SJSA1 (cell line): ENCODE results near the gene BAZ1B. TPM values are rescaled to one million over a fixed set of nuclear protein-coding genes. Genes with fewer than 3 reads are reported as not detected.
"Not testable (repeated sequence)": the region's sequence is repeated elsewhere in the genome, so short reads cannot be mapped to it uniquely, and the experiment has no call there.

ENCODE experiments used
- DNase-seq, 2 experiments: peaks; one replicate each; pipeline ENCODE4 v3.0.0-alpha.2; 2015 to 2020; ENCODE audit warnings: low spot score in 2 of 2, low read depth in 1 of 2
- H3K27ac ChIP-seq: fragments of 250-450 bp; sonication (Bioruptor Pico); 2 replicates; pipeline ENCODE4 v1.5.1; 2020; ENCODE audit warnings: mild to moderate bottlenecking, moderate library complexity
- H3K27me3 ChIP-seq: fragments of 250-450 bp; sonication (Bioruptor Pico); replicated peaks from 2 replicates; pipeline ENCODE4 v1.5.1; 2020; ENCODE audit warnings: mild to moderate bottlenecking, moderate library complexity
- H3K36me3 ChIP-seq: fragments of 250-450 bp; sonication (Bioruptor Pico); 2 replicates; pipeline ENCODE4 v1.5.1; 2020; ENCODE audit warnings: mild to moderate bottlenecking
- H3K4me1 ChIP-seq: fragments of 250-450 bp; sonication (Bioruptor Pico); replicated peaks from 2 replicates; pipeline ENCODE4 v1.6.1; 2021; ENCODE audit warnings: mild to moderate bottlenecking
- H3K4me3 ChIP-seq: fragments of 250-450 bp; sonication (Bioruptor Pico); 2 replicates; pipeline ENCODE4 v1.5.1; 2020; ENCODE audit warnings: mild to moderate bottlenecking
- H3K9me3 ChIP-seq: fragments of 250-450 bp; sonication (Bioruptor Pico); replicated peaks from 2 replicates; pipeline ENCODE4 v1.5.1; 2020; ENCODE audit warnings: mild to moderate bottlenecking
- total RNA-seq: library from RNA; depleted of rRNA; stranded (reverse); fragments of >200 nt; shearing (Covaris generic); gene quantifications from 2 replicates; pipeline ENCODE4 v1.2.3, GENCODE V29; 2014; rRNA removed

BAZ1B gene
- 78.9 and 86.5 TPM in 2 replicates for total RNA-seq

DNA sequence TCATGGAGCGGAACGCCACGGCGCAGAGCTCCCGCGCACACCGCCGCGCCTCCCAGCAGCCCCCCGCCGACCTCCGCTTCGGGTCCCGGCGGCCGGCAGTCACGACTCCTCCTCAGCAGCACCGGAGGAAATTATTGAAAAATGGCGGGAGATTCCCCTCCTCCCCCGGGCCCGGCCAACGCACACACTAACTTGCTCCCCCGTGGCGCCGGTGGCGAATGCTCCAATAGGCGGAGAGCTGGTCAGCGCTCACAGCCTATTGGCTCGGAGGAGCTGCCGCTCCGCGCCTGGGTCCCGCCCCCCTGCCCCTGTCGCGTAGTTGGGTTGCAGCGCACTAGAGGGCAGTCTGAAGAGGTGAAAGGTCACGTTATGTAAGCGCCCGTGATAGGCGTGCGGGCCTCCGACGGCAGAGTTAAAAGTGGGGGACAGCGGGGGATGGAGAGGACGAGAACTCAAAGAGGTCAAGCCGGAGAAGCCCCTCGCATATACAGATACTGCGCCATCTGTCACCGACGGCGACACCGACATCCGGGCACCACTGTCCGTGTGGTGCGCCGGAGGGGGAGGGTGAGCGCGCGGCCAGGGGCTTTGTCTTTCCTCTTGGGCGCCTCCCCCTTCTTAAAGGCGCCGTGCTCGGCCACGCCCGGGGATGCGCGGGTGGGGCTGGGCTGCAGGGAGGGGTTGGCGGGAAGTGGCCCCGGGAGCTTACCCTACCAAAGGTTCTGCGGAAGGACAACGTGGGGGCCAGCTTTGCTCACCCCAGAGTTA lies at the start of gene BAZ1B:
Gene BAZ1B, minus strand, starts transcription at position 189 of the 768 bp plus-strand sequence. CDS start 360 bp downstream, outside the sequence.
- peaks cover 28% of the 10 kb centered on the region for H3K4me1 ChIP-seq
- H3K27me3 ChIP-seq, result no peaks in the 10 kb centered on the region
- peaks cover 44% of the 10 kb centered on the region for H3K36me3 ChIP-seq
- no peaks in the 10 kb centered on the region; the same call in 1 of the 2 replicates for H3K9me3 ChIP-seq
- peak; percentile 98 to 100 for DNase-seq
- H3K27ac ChIP-seq, result peak within 1 kb of the TSS; percentile 95
- H3K4me3 ChIP-seq, result peak within 1 kb of the TSS; percentile 76

GRCh38 chr7:73570977-73571376 lies 48.9 kb upstream of the BAZ1B start:
- Histone ChIP-seq H3K4me1 (peaks cover 13% of the 10 kb centered on the region), H3K36me3 (peaks cover 74% of the 10 kb centered on the region), H3K9me3 (0 out of 2 replicates have a peak, but pooled peaks cover 2% of the 10 kb centered on the region), H3K27me3 (no peaks in the 10 kb centered on the region), H3K4me3 (no peak overlapping the region), H3K27ac (no peak overlapping the region)
- no peak for DNase-seq

DNA sequence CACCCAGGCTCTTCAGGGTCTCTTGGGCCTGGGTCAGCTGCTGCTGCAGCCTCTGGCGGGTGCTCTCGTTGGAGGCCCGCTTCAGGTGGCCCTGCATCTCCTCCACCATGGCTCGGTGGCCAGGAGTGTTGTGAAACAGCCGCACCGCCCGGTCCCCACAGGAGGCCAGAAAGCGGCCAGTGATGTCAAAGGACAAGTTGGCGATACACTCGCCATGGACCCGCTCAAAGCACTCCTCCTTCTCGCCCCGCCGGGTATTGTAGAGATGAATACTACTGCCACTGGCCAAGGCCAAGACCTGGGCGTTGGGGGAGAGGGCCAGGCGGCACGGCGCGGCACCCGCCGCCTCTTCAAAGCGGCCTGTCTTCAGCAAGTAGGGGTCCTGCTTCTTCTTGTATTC lies 48.4 kb upstream of the BAZ1B start:
- H3K27me3 ChIP-seq, result no peaks in the 10 kb centered on the region
- no peak overlapping the region for H3K4me3 ChIP-seq
- peaks cover 17% of the 10 kb centered on the region for H3K4me1 ChIP-seq
- H3K36me3 ChIP-seq, result peaks cover 69% of the 10 kb centered on the region
- 0 out of 2 replicates have a peak, but pooled peaks cover 2% of the 10 kb centered on the region for H3K9me3 ChIP-seq
- no peak for DNase-seq
- H3K27ac ChIP-seq, result no peak overlapping the region

GRCh38 chr7:73569042-73569608 lies 47.0 kb upstream of the BAZ1B start:
- Histone ChIP-seq H3K4me3 (no peak overlapping the region), H3K9me3 (0 out of 2 replicates have a peak, but pooled peaks cover 2% of the 10 kb centered on the region), H3K27ac (no peak overlapping the region), H3K36me3 (peaks cover 55% of the 10 kb centered on the region), H3K4me1 (peaks cover 23% of the 10 kb centered on the region), H3K27me3 (no peaks in the 10 kb centered on the region)
- no peak for DNase-seq

DNA sequence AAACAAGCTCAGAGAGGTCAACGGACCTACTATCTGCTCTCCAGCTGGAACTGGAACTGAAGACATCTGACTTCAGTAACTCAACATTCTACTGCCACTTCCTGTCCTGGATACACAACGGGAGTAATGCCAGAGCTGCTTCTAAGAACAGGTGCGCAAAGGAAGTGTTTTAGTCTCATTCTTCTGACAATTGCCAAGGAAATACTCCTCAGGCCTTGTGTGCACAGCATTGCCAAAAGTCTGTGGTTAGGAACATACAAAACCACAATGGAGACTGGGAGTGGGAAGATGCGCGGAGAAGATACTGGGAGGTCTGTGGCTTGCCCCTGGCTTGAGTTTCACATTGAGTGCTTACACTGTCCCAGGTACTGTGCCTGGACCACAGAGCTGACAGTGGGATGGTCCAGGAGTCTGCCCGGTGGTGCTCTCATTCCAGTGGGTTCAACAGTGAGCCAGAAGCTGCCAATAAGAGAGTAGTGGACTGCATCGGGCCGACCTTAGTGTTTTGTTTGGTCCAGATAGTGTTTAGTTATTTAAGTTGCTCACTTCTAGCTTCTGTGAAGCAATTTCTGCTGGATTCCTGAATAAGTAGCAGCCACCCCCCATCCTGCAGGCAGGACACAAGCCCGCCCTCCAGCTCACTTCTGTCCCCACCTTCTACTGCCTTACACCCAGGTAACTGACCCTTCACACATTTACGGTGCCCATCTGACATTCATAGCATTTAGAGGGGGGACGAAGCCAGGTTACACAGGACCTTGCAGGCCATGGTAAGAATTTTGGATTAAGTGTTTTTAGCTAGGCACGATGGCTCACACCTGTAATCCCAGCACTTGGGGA lies 46.0 kb upstream of the BAZ1B start:
- Histone ChIP-seq H3K27me3 (no peaks in the 10 kb centered on the region), H3K36me3 (peaks cover 45% of the 10 kb centered on the region), H3K4me1 (peaks cover 29% of the 10 kb centered on the region), H3K4me3 (no peak overlapping the region), H3K27ac (no peak overlapping the region), H3K9me3 (0 out of 2 replicates have a peak, but pooled peaks cover 2% of the 10 kb centered on the region)
- no peak for DNase-seq

GRCh38 chr7:73567140-73567539 lies 45.0 kb upstream of the BAZ1B start:
- H3K4me1 ChIP-seq, result peaks cover 29% of the 10 kb centered on the region
- no peak overlapping the region for H3K4me3 ChIP-seq
- H3K36me3 ChIP-seq, result peaks cover 36% of the 10 kb centered on the region
- no peak overlapping the region for H3K27ac ChIP-seq
- H3K27me3 ChIP-seq, result no peaks in the 10 kb centered on the region
- no peak for DNase-seq
- 0 out of 2 replicates have a peak, but pooled peaks cover 2% of the 10 kb centered on the region for H3K9me3 ChIP-seq

GRCh38 chr7:73566431-73566830 lies 44.3 kb upstream of the BAZ1B start:
- not testable (repeated sequence) for H3K4me3 ChIP-seq, H3K27ac ChIP-seq, DNase-seq, H3K27me3 ChIP-seq, H3K9me3 ChIP-seq
- peaks cover 29% of the 10 kb centered on the region for H3K36me3 ChIP-seq
- H3K4me1 ChIP-seq, result peaks cover 29% of the 10 kb centered on the region

DNA sequence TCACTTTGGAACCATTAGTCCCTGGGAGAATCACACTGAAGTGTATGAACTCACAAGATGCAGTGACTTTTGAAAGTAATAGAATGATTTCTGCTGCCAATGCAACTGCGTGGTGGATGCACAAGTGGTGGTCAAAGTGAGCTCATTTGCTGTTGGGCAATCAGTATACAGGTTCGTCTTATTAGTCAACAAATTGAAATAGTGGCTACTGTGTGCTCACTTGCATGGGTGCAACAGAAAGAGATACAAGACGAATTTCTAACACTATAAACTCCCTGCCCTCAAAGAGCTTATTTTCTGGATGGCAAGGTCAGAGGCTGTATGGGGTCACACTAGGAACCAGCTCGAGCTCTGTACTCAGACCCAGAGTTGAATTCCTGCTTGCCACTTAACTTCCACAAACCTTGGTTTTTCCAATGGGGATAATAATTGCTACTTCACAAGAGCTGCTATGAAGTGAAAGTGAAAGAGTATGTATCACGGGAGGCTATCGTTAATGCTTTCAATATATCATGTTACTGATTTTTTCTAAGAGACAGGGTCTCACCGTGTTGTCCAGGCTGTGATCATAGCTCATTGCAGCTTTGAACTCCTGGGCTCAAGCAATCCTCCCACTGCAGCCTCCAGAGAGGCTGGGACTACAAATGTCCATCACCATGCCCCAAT lies 43.7 kb upstream of the BAZ1B start:
- no peak for DNase-seq
- H3K36me3 ChIP-seq, result peaks cover 22% of the 10 kb centered on the region
- H3K4me1 ChIP-seq, result peaks cover 29% of the 10 kb centered on the region
- H3K27ac ChIP-seq, result no peak overlapping the region
- H3K9me3 ChIP-seq, result 0 out of 2 replicates have a peak, but pooled peaks cover 2% of the 10 kb centered on the region
- peak overlapping the region; percentile 19 for H3K4me3 ChIP-seq
- H3K27me3 ChIP-seq, result no peaks in the 10 kb centered on the region

DNA sequence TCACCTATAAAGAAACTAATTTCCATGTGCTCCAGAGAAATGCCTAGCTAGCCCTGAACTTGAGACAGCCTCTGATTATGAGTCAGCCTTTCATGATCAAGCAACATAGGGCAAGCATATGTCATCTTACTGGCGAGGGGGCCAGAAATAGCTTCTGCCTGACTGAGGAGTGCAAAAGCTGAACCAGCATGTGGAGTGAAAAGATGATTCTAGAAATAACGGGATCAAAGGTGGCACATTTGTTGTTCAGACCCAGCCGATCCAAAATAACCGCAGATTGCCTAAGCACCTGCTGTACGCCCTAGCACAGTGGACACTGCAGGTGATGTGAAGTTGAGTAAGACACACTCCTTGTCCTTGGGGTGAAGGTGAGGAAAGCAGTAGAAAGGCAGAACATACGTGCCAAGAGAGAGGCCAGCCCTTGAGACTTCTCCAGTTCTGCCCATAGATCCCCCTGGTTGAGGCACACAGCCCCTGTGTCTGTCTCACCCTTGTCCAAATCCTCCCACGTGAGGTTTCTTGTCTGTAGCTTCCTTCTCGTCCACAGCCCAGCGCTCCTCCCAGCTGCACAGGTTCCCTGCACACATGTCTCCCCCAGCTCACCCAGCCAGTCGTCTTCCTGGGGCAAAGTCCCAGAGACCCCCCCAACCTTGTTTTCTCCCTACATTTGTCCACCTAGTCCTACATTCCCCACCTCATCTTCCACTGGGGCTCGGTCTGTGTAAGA lies 38.2 kb upstream of the BAZ1B start:
- H3K9me3 ChIP-seq, result no peaks in the 10 kb centered on the region
- DNase-seq, result no peak

DNA sequence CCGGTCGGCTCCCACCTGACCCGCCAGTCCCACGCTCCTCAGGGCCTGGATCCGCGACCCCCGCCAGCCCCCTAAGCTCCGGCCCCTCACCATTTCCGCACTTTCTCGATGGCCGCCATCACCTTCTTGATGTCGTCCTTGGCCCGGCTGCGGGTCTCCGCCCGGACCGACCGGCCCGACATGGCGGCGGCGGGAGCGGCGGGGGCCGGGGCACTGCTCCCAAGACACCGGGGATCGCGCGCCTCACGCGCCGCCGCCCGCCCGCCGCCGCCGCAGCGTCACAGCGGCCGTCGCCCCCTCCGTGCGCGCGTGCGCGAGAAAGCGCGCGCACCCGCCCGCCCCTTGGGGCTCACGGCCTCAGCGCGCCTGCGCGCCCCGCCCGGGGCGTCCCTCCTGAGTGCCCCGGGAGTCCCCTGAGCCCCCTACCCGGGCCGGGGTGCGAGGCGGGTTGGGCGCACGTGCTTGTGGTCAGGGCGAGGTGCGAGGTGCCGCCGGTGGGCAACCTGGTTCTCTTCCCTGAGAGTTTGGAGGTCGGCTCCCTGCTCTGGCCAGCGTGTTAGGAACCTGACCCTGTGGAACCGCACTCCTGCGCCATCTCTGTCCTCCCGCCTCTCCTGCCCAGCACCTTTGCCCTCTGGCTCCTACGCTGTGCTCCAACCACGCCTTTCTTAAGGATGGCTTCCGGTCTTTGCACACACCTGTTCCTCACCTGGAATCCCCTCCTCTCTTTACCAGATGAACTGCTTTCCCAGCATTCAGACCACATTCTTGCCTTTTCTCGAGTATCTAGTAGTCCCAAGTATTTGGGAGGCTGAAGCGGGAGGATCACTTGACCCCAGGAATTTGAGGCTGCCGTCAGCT lies 35.5 kb upstream of the BAZ1B start, which contains the start of gene BCL7B:
Gene BCL7B, minus strand, starts transcription at position 294 of the 861 bp plus-strand sequence. Its CDS starts 112 bp downstream, at position 182.
- peak within 1 kb of the TSS; percentile 98 for H3K27ac ChIP-seq
- peaks cover 27% of the 10 kb centered on the region for H3K4me1 ChIP-seq
- peak; percentile 61 to 75 for DNase-seq
- peak within 1 kb of the TSS; percentile 97 for H3K4me3 ChIP-seq
- H3K36me3 ChIP-seq, result peaks cover 30% of the 10 kb centered on the region
- H3K9me3 ChIP-seq, result no peaks in the 10 kb centered on the region
- H3K27me3 ChIP-seq, result no peaks in the 10 kb centered on the region

More for the DNA sequence above, 38.2 kb upstream of the BAZ1B start:
- Histone ChIP-seq H3K4me3 (no peak overlapping the region), H3K4me1 (peaks cover 37% of the 10 kb centered on the region), H3K27ac (no peak overlapping the region), H3K36me3 (peaks cover 10% of the 10 kb centered on the region), H3K27me3 (no peaks in the 10 kb centered on the region)

DNA sequence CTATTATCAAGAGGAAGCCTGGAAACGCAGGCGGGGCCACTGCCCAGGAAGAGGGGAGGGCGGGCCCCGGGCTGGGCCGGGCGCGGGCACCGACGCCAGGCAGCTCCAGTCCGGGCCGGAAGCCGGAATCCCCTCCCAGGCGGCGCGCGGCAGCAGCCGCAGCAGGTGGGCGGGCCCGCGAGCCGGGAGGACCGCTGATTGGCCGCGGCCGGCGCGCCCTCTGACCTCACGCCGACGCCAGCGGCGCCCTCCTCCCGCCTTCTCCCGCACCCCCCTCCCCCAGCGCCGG lies 35.0 kb upstream of the BAZ1B start:
- DNase-seq, result peak; percentile 92 to 94
- no peaks in the 10 kb centered on the region for H3K9me3 ChIP-seq
- H3K36me3 ChIP-seq, result peaks cover 36% of the 10 kb centered on the region

More for the DNA sequence above, 35.0 kb upstream of the BAZ1B start:
- peak overlapping the region; percentile 98 for H3K27ac ChIP-seq
- H3K27me3 ChIP-seq, result no peaks in the 10 kb centered on the region
- H3K4me3 ChIP-seq, result peak overlapping the region; percentile 97
- peaks cover 27% of the 10 kb centered on the region for H3K4me1 ChIP-seq
